ENCODE results near the gene GAPT. TPM values are rescaled to one million over a fixed set of nuclear protein-coding genes. Genes with fewer than 3 reads are reported as not detected.
"Not testable (repeated sequence)": the region's sequence is repeated elsewhere in the genome, so short reads cannot be mapped to it uniquely, and the experiment has no call there.

The GAPT gene
- polyA plus RNA-seq, 2 of the 4 experiments (the other 2 are of a cell fraction) = not detected

DNA sequence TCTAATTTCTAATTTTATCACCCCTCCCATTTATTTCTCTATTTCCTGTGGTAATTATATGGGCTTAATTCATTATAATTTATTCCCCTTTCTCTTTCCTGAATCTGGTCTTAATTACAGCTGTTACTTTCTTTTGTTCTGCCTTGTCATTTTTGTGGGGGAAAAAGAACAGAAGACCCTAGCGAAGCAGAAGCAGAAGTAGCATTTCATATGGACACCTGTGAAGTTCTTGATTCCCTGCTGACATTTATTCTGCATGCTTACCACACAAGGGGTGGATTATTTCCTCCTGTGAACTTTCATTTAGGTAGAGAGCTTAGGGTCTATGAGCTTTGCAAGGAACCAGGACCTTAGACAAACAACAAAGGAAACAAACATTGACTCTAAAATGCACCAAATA is 33.3 kb downstream of the GAPT start:
- DNase-seq (ENCODE audit: low read depth in 1 of 2, low spot score in 1 of 2) (no peak), FAIRE-seq (no peak), ATAC-seq (no peak)
- Histone ChIP-seq H3K27ac (no peak overlapping the region), H3K4me3 (no peak overlapping the region), H3K9me3 (no peaks in the 10 kb centered on the region), H3K4me1 (no peaks in the 10 kb centered on the region), H3K4me2 (no peak overlapping the region)
- WGBS (ENCODE audit: missing lambda C conversion rate) = 0% methylated on average over 1 of the region's 1 CpG
- ChIA-PET POLR2A (no interaction called here), CTCF (interaction anchor here (0.9 kb wide), 1 partner anchor 326 kb away, joined by 3 read pairs; no protein-coding TSS in a partner anchor)
- TF ChIP-seq HDAC2 (IDR thresholded peaks at IDR 0.05) (no peak), MYC (IDR thresholded peaks at IDR 0.05; ENCODE audit: borderline replicate concordance, low read length) (no peak), SMC3 (IDR thresholded peaks at IDR 0.05) (no peak), HOXB5 (CRISPR knock-in tag; IDR thresholded peaks at IDR 0.05) (no peak), RFX5 (IDR thresholded peaks at IDR 0.05) (no peak), MAFK (IDR thresholded peaks at IDR 0.05; ENCODE audit: partially characterized antibody) (no peak), ESRRA (IDR thresholded peaks at IDR 0.05; ENCODE audit: borderline replicate concordance, low read length) (no peak), CEBPB (IDR thresholded peaks at IDR 0.05) (no peak)
- TF ChIP-seq, protein P1, sequence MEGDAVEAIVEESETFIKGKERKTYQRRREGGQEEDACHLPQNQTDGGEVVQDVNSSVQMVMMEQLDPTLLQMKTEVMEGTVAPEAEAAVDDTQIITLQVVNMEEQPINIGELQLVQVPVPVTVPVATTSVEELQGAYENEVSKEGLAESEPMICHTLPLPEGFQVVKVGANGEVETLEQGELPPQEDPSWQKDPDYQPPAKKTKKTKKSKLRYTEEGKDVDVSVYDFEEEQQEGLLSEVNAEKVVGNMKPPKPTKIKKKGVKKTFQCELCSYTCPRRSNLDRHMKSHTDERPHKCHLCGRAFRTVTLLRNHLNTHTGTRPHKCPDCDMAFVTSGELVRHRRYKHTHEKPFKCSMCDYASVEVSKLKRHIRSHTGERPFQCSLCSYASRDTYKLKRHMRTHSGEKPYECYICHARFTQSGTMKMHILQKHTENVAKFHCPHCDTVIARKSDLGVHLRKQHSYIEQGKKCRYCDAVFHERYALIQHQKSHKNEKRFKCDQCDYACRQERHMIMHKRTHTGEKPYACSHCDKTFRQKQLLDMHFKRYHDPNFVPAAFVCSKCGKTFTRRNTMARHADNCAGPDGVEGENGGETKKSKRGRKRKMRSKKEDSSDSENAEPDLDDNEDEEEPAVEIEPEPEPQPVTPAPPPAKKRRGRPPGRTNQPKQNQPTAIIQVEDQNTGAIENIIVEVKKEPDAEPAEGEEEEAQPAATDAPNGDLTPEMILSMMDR (IDR thresholded peaks at IDR 0.05) = no peak
- TF ChIP-seq, protein P2, sequence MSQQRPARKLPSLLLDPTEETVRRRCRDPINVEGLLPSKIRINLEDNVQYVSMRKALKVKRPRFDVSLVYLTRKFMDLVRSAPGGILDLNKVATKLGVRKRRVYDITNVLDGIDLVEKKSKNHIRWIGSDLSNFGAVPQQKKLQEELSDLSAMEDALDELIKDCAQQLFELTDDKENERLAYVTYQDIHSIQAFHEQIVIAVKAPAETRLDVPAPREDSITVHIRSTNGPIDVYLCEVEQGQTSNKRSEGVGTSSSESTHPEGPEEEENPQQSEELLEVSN (IDR thresholded peaks at IDR 0.05; ENCODE audit: borderline replicate concordance, low read depth) = no peak

- no peak overlapping the region for H3K4me3 ChIP-seq
- FAIRE-seq = no peak
- H3K4me1 ChIP-seq = no peaks in the 10 kb centered on the region
- 4% methylated on average over 1 of the region's 1 CpG for WGBS (ENCODE audit: missing lambda C conversion rate)
- ChIA-PET CTCF (no interaction called here), POLR2A (no interaction called here)
- no peak overlapping the region for H3K27ac ChIP-seq
- TF ChIP-seq EHF (CRISPR knock-in tag; IDR thresholded peaks at IDR 0.05) = no peak
- TF ChIP-seq MYC (IDR thresholded peaks at IDR 0.05; ENCODE audit: borderline replicate concordance, low read length) = no peak
- TF ChIP-seq ESRRA (IDR thresholded peaks at IDR 0.05; ENCODE audit: borderline replicate concordance, low read length) = no peak
- no peak for TF ChIP-seq RFX5 (IDR thresholded peaks at IDR 0.05)
- no peak for TF ChIP-seq JUNB (IDR thresholded peaks at IDR 0.05)
- no peak overlapping the region for H3K4me2 ChIP-seq
- peaks cover 12% of the 10 kb centered on the region; the same call in 2 of the 3 replicates for H3K9me3 ChIP-seq
- no peak for ATAC-seq
- DNase-seq (ENCODE audit: low read depth in 1 of 2, low spot score in 1 of 2) = no peak
Observed at GRCh38 chr5:58530942-58531490, 39.8 kb downstream of the GAPT start.

GRCh38 chr5:58541935-58542334 is 50.7 kb downstream of the GAPT start:
- H3K9me3 ChIP-seq; POLR2A ChIA-PET; H3K27ac ChIP-seq; DNase-seq (ENCODE audit: low read depth in 1 of 2, low spot score in 1 of 2); ATAC-seq; H3K4me3 ChIP-seq; H3K4me2 ChIP-seq; CTCF ChIA-PET; FAIRE-seq: not testable (repeated sequence)
- H3K4me1 ChIP-seq = peaks cover 12% of the 10 kb centered on the region; the same call in 1 of the 3 replicates
- WGBS (ENCODE audit: missing lambda C conversion rate) = 78% methylated on average over 9 of the region's 9 CpGs

DNA sequence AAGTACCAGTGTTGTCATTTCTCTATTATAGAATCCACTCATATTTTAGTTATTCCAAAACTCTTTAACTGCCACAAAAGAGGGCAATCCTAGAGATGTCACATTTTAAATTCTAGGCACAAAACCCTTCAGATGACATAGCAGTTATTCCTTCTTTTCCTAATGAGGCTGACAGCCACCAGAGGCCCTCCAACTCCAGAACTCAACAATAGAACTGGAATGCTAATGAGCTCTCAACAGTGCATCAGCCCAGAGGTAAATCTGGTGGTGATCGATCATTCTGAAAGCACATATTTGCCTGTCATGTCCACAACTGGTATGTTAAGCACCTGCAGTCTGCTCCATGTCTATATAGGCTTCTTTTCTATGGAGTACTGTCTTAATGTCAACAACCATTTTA is 51.5 kb downstream of the GAPT start:
- Histone ChIP-seq H3K27ac (no peak overlapping the region), H3K4me3 (no peak overlapping the region), H3K9me3 (no peaks in the 10 kb centered on the region), H3K4me2 (no peak overlapping the region), H3K4me1 (peaks cover 12% of the 10 kb centered on the region; the same call in 1 of the 3 replicates)
- CTCF ChIA-PET = no interaction called here
- no peak for DNase-seq (ENCODE audit: low read depth in 1 of 2, low spot score in 1 of 2)
- 39% methylated on average over 1 of the region's 1 CpG for WGBS (ENCODE audit: missing lambda C conversion rate)
- TF ChIP-seq PHF8 (IDR thresholded peaks at IDR 0.05; ENCODE audit: borderline replicate concordance, low read depth) (no peak), HOXB13 (CRISPR knock-in tag; IDR thresholded peaks at IDR 0.05; ENCODE audit: low read depth) (no peak), RAD21 (conservative IDR thresholded peaks at IDR 0.05 in 1 of 2, IDR thresholded peaks at IDR 0.05 in 1 of 2) (no peak), CHD2 (IDR thresholded peaks at IDR 0.05; ENCODE audit: low read length, partially characterized antibody) (no peak), HOXB5 (CRISPR knock-in tag; IDR thresholded peaks at IDR 0.05) (no peak), ZC3H11A (IDR thresholded peaks at IDR 0.05) (no peak), SREBF2 (IDR thresholded peaks at IDR 0.05) (no peak), ZNF302 (CRISPR knock-in tag; IDR thresholded peaks at IDR 0.05) (no peak), MYC (IDR thresholded peaks at IDR 0.05; ENCODE audit: borderline replicate concordance, low read length) (no peak), FOSL2 (IDR thresholded peaks at IDR 0.05) (no peak), FOSL2 (CRISPR knock-in tag; IDR thresholded peaks at IDR 0.05) (no peak)
- TF ChIP-seq, protein P3, sequence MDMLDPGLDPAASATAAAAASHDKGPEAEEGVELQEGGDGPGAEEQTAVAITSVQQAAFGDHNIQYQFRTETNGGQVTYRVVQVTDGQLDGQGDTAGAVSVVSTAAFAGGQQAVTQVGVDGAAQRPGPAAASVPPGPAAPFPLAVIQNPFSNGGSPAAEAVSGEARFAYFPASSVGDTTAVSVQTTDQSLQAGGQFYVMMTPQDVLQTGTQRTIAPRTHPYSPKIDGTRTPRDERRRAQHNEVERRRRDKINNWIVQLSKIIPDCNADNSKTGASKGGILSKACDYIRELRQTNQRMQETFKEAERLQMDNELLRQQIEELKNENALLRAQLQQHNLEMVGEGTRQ (IDR thresholded peaks at IDR 0.05) = no peak
- TF ChIP-seq, protein P4, sequence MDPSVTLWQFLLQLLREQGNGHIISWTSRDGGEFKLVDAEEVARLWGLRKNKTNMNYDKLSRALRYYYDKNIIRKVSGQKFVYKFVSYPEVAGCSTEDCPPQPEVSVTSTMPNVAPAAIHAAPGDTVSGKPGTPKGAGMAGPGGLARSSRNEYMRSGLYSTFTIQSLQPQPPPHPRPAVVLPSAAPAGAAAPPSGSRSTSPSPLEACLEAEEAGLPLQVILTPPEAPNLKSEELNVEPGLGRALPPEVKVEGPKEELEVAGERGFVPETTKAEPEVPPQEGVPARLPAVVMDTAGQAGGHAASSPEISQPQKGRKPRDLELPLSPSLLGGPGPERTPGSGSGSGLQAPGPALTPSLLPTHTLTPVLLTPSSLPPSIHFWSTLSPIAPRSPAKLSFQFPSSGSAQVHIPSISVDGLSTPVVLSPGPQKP (IDR thresholded peaks at IDR 0.05; ENCODE audit: low read depth, low read length) = no peak
- ATAC-seq = no peak
- no peak for FAIRE-seq
- POLR2A ChIA-PET = no interaction called here

Measured in A549 (cell line).